ENCODE results near the gene NFKB1. TPM values are rescaled to one million over a fixed set of nuclear protein-coding genes. Genes with fewer than 3 reads are reported as not detected.

The NFKB1 gene
- total and polyA plus RNA-seq, 2 donors (not counting 1 experiment from before 2014, with no cell fraction given), result 20.9 to 32.5 TPM

DNA sequence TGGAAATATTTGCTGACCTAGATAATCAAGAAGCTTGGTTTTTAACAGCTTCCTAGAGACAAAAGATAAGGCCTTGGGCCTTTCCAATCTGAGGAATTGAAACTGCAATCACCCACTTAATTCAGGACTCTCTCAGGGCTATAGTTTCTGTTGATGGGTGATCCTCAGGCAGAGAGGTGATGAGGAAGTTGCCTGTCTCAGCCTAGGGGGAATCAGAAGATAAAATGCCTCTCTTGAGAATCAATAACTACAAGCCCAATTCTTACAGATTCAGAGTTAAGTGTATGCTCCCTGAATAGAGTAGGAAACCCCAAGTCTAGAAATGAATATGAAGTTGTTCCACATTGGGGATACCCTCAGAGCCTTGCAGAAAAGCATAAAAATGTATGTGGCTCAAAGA is 45.5 kb downstream of the NFKB1 start:
- no peaks in the 10 kb centered on the region for H3K4me1 ChIP-seq (ENCODE audit: control insufficient read depth, extremely low read depth, insufficient read depth, low read length)
- no peak for TF ChIP-seq EZH2 (IDR thresholded peaks at IDR 0.05; ENCODE audit: low read length, missing control alignments)
- TF ChIP-seq, protein P1, sequence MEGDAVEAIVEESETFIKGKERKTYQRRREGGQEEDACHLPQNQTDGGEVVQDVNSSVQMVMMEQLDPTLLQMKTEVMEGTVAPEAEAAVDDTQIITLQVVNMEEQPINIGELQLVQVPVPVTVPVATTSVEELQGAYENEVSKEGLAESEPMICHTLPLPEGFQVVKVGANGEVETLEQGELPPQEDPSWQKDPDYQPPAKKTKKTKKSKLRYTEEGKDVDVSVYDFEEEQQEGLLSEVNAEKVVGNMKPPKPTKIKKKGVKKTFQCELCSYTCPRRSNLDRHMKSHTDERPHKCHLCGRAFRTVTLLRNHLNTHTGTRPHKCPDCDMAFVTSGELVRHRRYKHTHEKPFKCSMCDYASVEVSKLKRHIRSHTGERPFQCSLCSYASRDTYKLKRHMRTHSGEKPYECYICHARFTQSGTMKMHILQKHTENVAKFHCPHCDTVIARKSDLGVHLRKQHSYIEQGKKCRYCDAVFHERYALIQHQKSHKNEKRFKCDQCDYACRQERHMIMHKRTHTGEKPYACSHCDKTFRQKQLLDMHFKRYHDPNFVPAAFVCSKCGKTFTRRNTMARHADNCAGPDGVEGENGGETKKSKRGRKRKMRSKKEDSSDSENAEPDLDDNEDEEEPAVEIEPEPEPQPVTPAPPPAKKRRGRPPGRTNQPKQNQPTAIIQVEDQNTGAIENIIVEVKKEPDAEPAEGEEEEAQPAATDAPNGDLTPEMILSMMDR (conservative IDR thresholded peaks at IDR 0.05 in 1 of 2, IDR thresholded peaks at IDR 0.05 in 1 of 2; ENCODE audit: low read depth in 1 of 2, low read length in 2 of 2), result no peak
- no peak for DNase-seq (ENCODE audit: low read depth in 2 of 2)
- H3K9me3 ChIP-seq (ENCODE audit: control insufficient read depth, insufficient read depth, low read depth, low read length), result no peaks in the 10 kb centered on the region
- no peak overlapping the region for H3K9ac ChIP-seq (ENCODE audit: insufficient read depth, low read length)
- no peaks in the 10 kb centered on the region for H3K79me2 ChIP-seq (ENCODE audit: control insufficient read depth, insufficient read depth, low read length)
- H3K27me3 ChIP-seq (ENCODE audit: control insufficient read depth, insufficient read depth, low read length), result no peaks in the 10 kb centered on the region
- H2AFZ ChIP-seq (ENCODE audit: low read length), result no peak overlapping the region
- H3K4me3 ChIP-seq (replicated peaks in 1 of 4; ENCODE audit: control extremely low read depth in 1 of 4, insufficient read depth in 1 of 4, low read depth in 3 of 4, low read length in 4 of 4), result no peak overlapping the region
- H3K36me3 ChIP-seq (ENCODE audit: control insufficient read depth, insufficient read depth, low read length), result no peaks in the 10 kb centered on the region
- no peak overlapping the region for H3K27ac ChIP-seq (ENCODE audit: insufficient read depth, low read length)
- no peak overlapping the region for H3K4me2 ChIP-seq (ENCODE audit: extremely low read depth, insufficient read depth, low read length)
- no peaks in the 10 kb centered on the region for H4K20me1 ChIP-seq (ENCODE audit: control insufficient read depth, extremely low read depth, insufficient read depth, low read length)

DNA sequence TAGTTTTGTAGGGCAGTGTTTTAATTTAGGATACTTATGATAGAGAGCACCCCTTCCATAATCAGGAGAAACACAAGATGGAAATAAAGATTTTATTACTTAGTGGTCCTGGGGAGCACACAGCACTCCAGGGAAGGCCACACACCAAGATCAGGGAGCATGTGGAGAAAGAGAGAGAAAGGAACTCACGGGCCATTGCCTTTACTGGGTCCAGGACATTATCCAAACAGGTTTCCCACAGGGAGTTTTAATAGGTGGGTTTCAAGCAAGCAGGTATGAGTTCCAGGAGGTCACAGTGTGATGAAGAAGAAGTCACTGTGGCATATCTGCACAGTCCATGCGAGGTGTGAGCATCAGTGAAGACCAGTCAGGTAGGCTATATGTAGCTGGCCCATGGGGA is 46.8 kb downstream of the NFKB1 start:
- no peak overlapping the region for H2AFZ ChIP-seq (ENCODE audit: low read length)
- H3K4me3 ChIP-seq (replicated peaks in 1 of 4; ENCODE audit: control extremely low read depth in 1 of 4, insufficient read depth in 1 of 4, low read depth in 3 of 4, low read length in 4 of 4), result no peak overlapping the region
- no peak overlapping the region for H3K9ac ChIP-seq (ENCODE audit: insufficient read depth, low read length)
- no peaks in the 10 kb centered on the region for H3K4me1 ChIP-seq (ENCODE audit: control insufficient read depth, extremely low read depth, insufficient read depth, low read length)
- no peaks in the 10 kb centered on the region for H4K20me1 ChIP-seq (ENCODE audit: control insufficient read depth, extremely low read depth, insufficient read depth, low read length)
- no peaks in the 10 kb centered on the region for H3K9me3 ChIP-seq (ENCODE audit: control insufficient read depth, insufficient read depth, low read depth, low read length)
- H3K79me2 ChIP-seq (ENCODE audit: control insufficient read depth, insufficient read depth, low read length), result no peaks in the 10 kb centered on the region
- no peak overlapping the region for H3K27ac ChIP-seq (ENCODE audit: insufficient read depth, low read length)
- H3K4me2 ChIP-seq (ENCODE audit: extremely low read depth, insufficient read depth, low read length), result no peak overlapping the region
- no peak for DNase-seq (ENCODE audit: low read depth in 2 of 2)
- H3K27me3 ChIP-seq (ENCODE audit: control insufficient read depth, insufficient read depth, low read length), result no peaks in the 10 kb centered on the region
- TF ChIP-seq EZH2 (IDR thresholded peaks at IDR 0.05; ENCODE audit: low read length, missing control alignments), result no peak
- TF ChIP-seq, protein P1 (conservative IDR thresholded peaks at IDR 0.05 in 1 of 2, IDR thresholded peaks at IDR 0.05 in 1 of 2; ENCODE audit: low read depth in 1 of 2, low read length in 2 of 2), result no peak
- no peaks in the 10 kb centered on the region for H3K36me3 ChIP-seq (ENCODE audit: control insufficient read depth, insufficient read depth, low read length)

DNA sequence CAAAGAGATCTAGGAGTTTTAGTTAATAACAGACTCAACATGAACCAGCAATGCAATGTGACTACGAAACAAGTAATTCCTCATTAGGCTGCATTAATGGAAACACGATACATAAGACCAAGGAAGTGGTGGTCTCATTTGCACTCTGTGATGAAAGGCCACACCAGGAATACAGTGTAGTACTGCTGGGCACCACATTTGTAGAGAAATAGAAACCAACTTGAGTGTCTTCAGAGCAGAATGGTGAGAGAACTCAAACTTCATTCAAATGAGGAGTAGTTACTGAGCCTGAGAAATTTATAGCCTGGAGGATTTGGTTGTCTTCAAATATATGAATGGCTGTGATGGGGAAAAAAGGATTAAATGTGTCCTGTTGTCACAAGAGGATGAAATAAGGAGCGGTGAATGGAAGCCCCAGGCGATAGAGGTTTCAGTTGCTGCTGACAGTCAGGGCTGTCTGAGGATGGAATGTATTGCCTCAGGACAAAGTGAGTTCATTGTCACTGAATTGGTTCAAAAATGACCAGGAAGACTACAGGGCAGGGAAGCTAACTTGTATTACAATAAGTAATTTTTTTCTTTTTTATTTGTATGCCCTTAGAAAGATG is 50.9 kb downstream of the NFKB1 start:
- Histone ChIP-seq H3K27me3 (ENCODE audit: control insufficient read depth, insufficient read depth, low read length) (no peaks in the 10 kb centered on the region), H3K9me3 (ENCODE audit: control insufficient read depth, insufficient read depth, low read depth, low read length) (no peaks in the 10 kb centered on the region), H3K79me2 (ENCODE audit: control insufficient read depth, insufficient read depth, low read length) (no peaks in the 10 kb centered on the region), H2AFZ (ENCODE audit: low read length) (no peak overlapping the region), H3K9ac (ENCODE audit: insufficient read depth, low read length) (no peak overlapping the region), H3K27ac (ENCODE audit: insufficient read depth, low read length) (no peak overlapping the region), H3K4me3 (replicated peaks in 1 of 4; ENCODE audit: control extremely low read depth in 1 of 4, insufficient read depth in 1 of 4, low read depth in 3 of 4, low read length in 4 of 4) (no peak overlapping the region), H3K4me1 (ENCODE audit: control insufficient read depth, extremely low read depth, insufficient read depth, low read length) (peaks cover 2% of the 10 kb centered on the region), H3K4me2 (ENCODE audit: extremely low read depth, insufficient read depth, low read length) (no peak overlapping the region), H4K20me1 (ENCODE audit: control insufficient read depth, extremely low read depth, insufficient read depth, low read length) (no peaks in the 10 kb centered on the region), H3K36me3 (ENCODE audit: control insufficient read depth, insufficient read depth, low read length) (no peaks in the 10 kb centered on the region)
- DNase-seq (ENCODE audit: low read depth in 2 of 2), result no peak
- no peak for TF ChIP-seq EZH2 (IDR thresholded peaks at IDR 0.05; ENCODE audit: low read length, missing control alignments)
- TF ChIP-seq, protein P1 (conservative IDR thresholded peaks at IDR 0.05 in 1 of 2, IDR thresholded peaks at IDR 0.05 in 1 of 2; ENCODE audit: low read depth in 1 of 2, low read length in 2 of 2), result no peak
